HepG2 (cell line): ENCODE measurements around the gene MEGF6. TPM values are rescaled to one million over a fixed set of nuclear protein-coding genes. Genes with fewer than 3 reads are reported as not detected.

Experiments used
- HOMEZ ChIP-seq: IDR thresholded peaks from 2 replicates; pipeline ENCODE4 v1.6.1; 2016; ENCODE audit warnings: low read depth
- JUND ChIP-seq: sonication (generic); formaldehyde crosslinking; IDR thresholded peaks from 2 replicates; pipeline ENCODE4 v1.8.0; 2022; ENCODE audit warnings: mild to moderate bottlenecking, missing genetic modification reagents
- MTA1 ChIP-seq: sonication (generic); formaldehyde crosslinking; IDR thresholded peaks from 2 replicates; pipeline ENCODE4 v1.4.0; 2020; ENCODE audit warnings: missing genetic modification reagents, mild to moderate bottlenecking, borderline replicate concordance
- PCBP2 ChIP-seq: fragments of 200-400 bp; formaldehyde crosslinking; optimal IDR thresholded peaks from 2 replicates; pipeline ENCODE3; 2018; ENCODE audit warnings: low read length, low read depth; ENCODE audit not compliant: poor library complexity, severe bottlenecking
- RARA ChIP-seq: IDR thresholded peaks from 2 replicates; pipeline ENCODE4 v1.6.1; 2016; ENCODE audit warnings: missing genetic modification reagents, missing compliant biosample characterization
- RERE ChIP-seq: IDR thresholded peaks from 2 replicates; pipeline ENCODE4 v1.6.1; 2016; ENCODE audit warnings: low read depth, missing genetic modification reagents, missing compliant biosample characterization
- SNAI1 ChIP-seq: sonication (generic); formaldehyde crosslinking; IDR thresholded peaks from 2 replicates; pipeline ENCODE4 v1.5.0; 2020; ENCODE audit warnings: mild to moderate bottlenecking, missing genetic modification reagents, borderline replicate concordance
- TOE1 ChIP-seq: sonication (generic); formaldehyde crosslinking; IDR thresholded peaks from 2 replicates; pipeline ENCODE4 v1.4.0; 2020; ENCODE audit warnings: mild to moderate bottlenecking, missing genetic modification reagents
- UBTF ChIP-seq: sonication (generic); formaldehyde crosslinking; IDR thresholded peaks from 2 replicates; pipeline ENCODE4 v1.4.0; 2020; ENCODE audit warnings: mild to moderate bottlenecking, missing genetic modification reagents
- ZFP41 ChIP-seq: sonication (generic); formaldehyde crosslinking; IDR thresholded peaks from 2 replicates; pipeline ENCODE4 v1.4.0; 2020; ENCODE audit warnings: mild to moderate bottlenecking, missing genetic modification reagents, borderline replicate concordance
- ZFX ChIP-seq: sonication (generic); formaldehyde crosslinking; IDR thresholded peaks from 2 replicates; pipeline ENCODE4 v1.4.0; 2020; ENCODE audit warnings: mild to moderate bottlenecking, low read depth, missing genetic modification reagents, moderate library complexity
- ZFY ChIP-seq: sonication (generic); formaldehyde crosslinking; IDR thresholded peaks from 2 replicates; pipeline ENCODE4 v1.4.0; 2020; ENCODE audit warnings: missing genetic modification reagents
- ZNF275 ChIP-seq: sonication (generic); formaldehyde crosslinking; IDR thresholded peaks from 2 replicates; pipeline ENCODE4 v1.8.0; 2022; ENCODE audit warnings: missing genetic modification reagents, mild to moderate bottlenecking, inconsistent platforms, borderline replicate concordance
- ZNF296 ChIP-seq: sonication (generic); formaldehyde crosslinking; conservative IDR thresholded peaks from 2 replicates; pipeline ENCODE4 v1.5.0; 2020; ENCODE audit warnings: mild to moderate bottlenecking, missing genetic modification reagents
- ZNF543 ChIP-seq: sonication (generic); formaldehyde crosslinking; IDR thresholded peaks from 2 replicates; pipeline ENCODE4 v1.4.0; 2020; ENCODE audit warnings: mild to moderate bottlenecking, missing genetic modification reagents
- ZNF605 ChIP-seq: sonication (generic); formaldehyde crosslinking; IDR thresholded peaks from 2 replicates; pipeline ENCODE4 v1.8.0; 2022; ENCODE audit warnings: mild to moderate bottlenecking, missing genetic modification reagents
- ZNF777 ChIP-seq: sonication (generic); formaldehyde crosslinking; IDR thresholded peaks from 2 replicates; pipeline ENCODE4 v1.4.0; 2020; ENCODE audit warnings: missing genetic modification reagents
- ZNF780A ChIP-seq: sonication (generic); formaldehyde crosslinking; IDR thresholded peaks from 2 replicates; pipeline ENCODE4 v1.8.0; 2022; ENCODE audit warnings: mild to moderate bottlenecking, missing genetic modification reagents, moderate library complexity
- ZSCAN29 ChIP-seq: sonication (generic); formaldehyde crosslinking; conservative IDR thresholded peaks from 2 replicates; pipeline ENCODE4 v1.4.0; 2020; ENCODE audit warnings: mild to moderate bottlenecking, missing genetic modification reagents
- polyA plus RNA-seq, 8 experiments: library from polyadenylated mRNA; depleted of rRNA in 3 of 8; stranded (reverse) in 7 of 8; unstranded in 1 of 8; fragments of >200 nt; fragmentation: Illumina TruSeq in 4 of 8; extraction: Trizol in 4 of 8; gene quantifications; 2 replicates each; pipeline versions ENCODE4 v1.2.1 to v1.2.3, GENCODE V29; 2011 to 2016; ENCODE audit warnings: low read depth in 4 of 8, missing spikeins in 1 of 8, mixed read lengths in 1 of 8; ENCODE audit not compliant: insufficient read depth in 1 of 8
- total RNA-seq, 5 experiments: library from RNA; depleted of rRNA; stranded (reverse); fragments of >200 nt; fragmentation: Illumina TruSeq; extraction: Trizol; gene quantifications; 2 replicates each; pipeline ENCODE4 v1.2.3, GENCODE V29; 2016; ENCODE audit warnings: low read depth in 1 of 5

The MEGF6 gene
- total and polyA plus RNA-seq, 2 of the 13 experiments (the other 11 are each of a cell fraction or from before 2014, with no cell fraction given) = 1.9 TPM

GRCh38 chr1:3625151-3625907 is 14.0 kb upstream of the MEGF6 start (continued):
- TF ChIP-seq ZFY = peak; percentile 71; the same call in 1 of the 2 replicates
- no peak for TF ChIP-seq ZNF296 (CRISPR knock-in tag)
- no peak for TF ChIP-seq ZNF275 (CRISPR knock-in tag)
- peak; percentile 60; the same call in 1 of the 2 replicates for TF ChIP-seq ZNF777 (CRISPR knock-in tag)
- TF ChIP-seq HOMEZ = no peak
- no peak for TF ChIP-seq ZNF543 (CRISPR knock-in tag)
- TF ChIP-seq ZSCAN29 (CRISPR knock-in tag) = no peak
- peak; percentile 78; the same call in 1 of the 2 replicates for TF ChIP-seq ZFP41
- no peak for TF ChIP-seq JUND
- 0 out of 2 replicates have a peak, but pooled peaks have one; percentile 65 for TF ChIP-seq SNAI1
- no peak for TF ChIP-seq PCBP2
- TF ChIP-seq TOE1 (CRISPR knock-in tag) = no peak
- peak; percentile 90 for TF ChIP-seq UBTF (CRISPR knock-in tag)
- peak; percentile 82; the same call in 1 of the 2 replicates for TF ChIP-seq MTA1
- TF ChIP-seq RERE = no peak
- TF ChIP-seq ZNF605 (CRISPR knock-in tag) = 0 out of 2 replicates have a peak, but pooled peaks have one; percentile 35
- no peak for TF ChIP-seq ZNF780A (CRISPR knock-in tag)
- TF ChIP-seq ZFX (CRISPR knock-in tag) = peak; percentile 73
- TF ChIP-seq RARA (CRISPR knock-in tag) = no peak
